Thymus (tissue), 11 donors: Measurements from ENCODE around the gene OBP2B. TPM values are rescaled to one million over a fixed set of nuclear protein-coding genes. Genes with fewer than 3 reads are reported as not detected.
"Not testable (repeated sequence)": the region's sequence is repeated elsewhere in the genome, so short reads cannot be mapped to it uniquely, and the experiment has no call there.

ENCODE experiments used
- DNase-seq, 9 donors: peaks; one replicate each; pipeline ENCODE4 v3.0.0-alpha.2; 2013; ENCODE audit warnings: low spot score in 9 of 9, low read depth in 6 of 9, missing footprints in 1 of 9
- H3K27ac ChIP-seq, 2 donors: one replicate each; pipeline ENCODE4 v1.5.1; 2013; ENCODE audit warnings: control low read depth in 1 of 2, low read depth in 1 of 2, low read length in 1 of 2, mild to moderate bottlenecking in 1 of 2, moderate library complexity in 1 of 2
- H3K27me3 ChIP-seq, 2 donors: one replicate each; pipeline ENCODE4 v1.5.1; 2013; ENCODE audit warnings: low read length in 1 of 2; ENCODE audit not compliant: control insufficient read depth in 2 of 2, insufficient read depth in 1 of 2
- H3K36me3 ChIP-seq, 2 donors: one replicate each; pipeline ENCODE4 v1.5.1; 2013; ENCODE audit warnings: low read length in 1 of 2, mild to moderate bottlenecking in 1 of 2, moderate library complexity in 1 of 2; ENCODE audit not compliant: control insufficient read depth in 2 of 2, insufficient read depth in 2 of 2
- H3K4me1 ChIP-seq, 2 donors: one replicate each; pipeline ENCODE4 v1.5.1; 2013; ENCODE audit warnings: low read length in 2 of 2; ENCODE audit not compliant: control insufficient read depth in 2 of 2, insufficient read depth in 2 of 2
- H3K4me3 ChIP-seq, 2 donors: one replicate each; pipeline ENCODE4 v1.5.1; 2013; ENCODE audit warnings: low read length in 2 of 2, control low read depth in 1 of 2, mild to moderate bottlenecking in 1 of 2
- H3K9me3 ChIP-seq, 2 donors: one replicate each; pipeline ENCODE4 v1.5.1; 2013; ENCODE audit warnings: low read length in 1 of 2, mild to moderate bottlenecking in 1 of 2; ENCODE audit not compliant: control insufficient read depth in 2 of 2, insufficient read depth in 1 of 2
- WGBS: extraction: QIAGEN DNeasy Blood & Tissue Kit; methylation state at CpG from one replicate; pipeline ENCODE4 v1.1.7; 2013; 5-methylcytosine and 5-hydroxymethylcytosine counted together
- polyA plus RNA-seq: library from polyadenylated mRNA; stranded (reverse); fragments of 200-250 nt; gene quantifications from one replicate; pipeline ENCODE4 v1.2.3, GENCODE V29; 2013
- total RNA-seq: library from RNA; stranded (reverse); fragments of 120-200 nt; gene quantifications from one replicate; pipeline ENCODE4 v1.2.4, GENCODE V29; 2013
- donor health status: healthy.

OBP2B gene
- total and polyA plus RNA-seq, 2 donors, result 0.09 TPM; not detected in 1

DNA sequence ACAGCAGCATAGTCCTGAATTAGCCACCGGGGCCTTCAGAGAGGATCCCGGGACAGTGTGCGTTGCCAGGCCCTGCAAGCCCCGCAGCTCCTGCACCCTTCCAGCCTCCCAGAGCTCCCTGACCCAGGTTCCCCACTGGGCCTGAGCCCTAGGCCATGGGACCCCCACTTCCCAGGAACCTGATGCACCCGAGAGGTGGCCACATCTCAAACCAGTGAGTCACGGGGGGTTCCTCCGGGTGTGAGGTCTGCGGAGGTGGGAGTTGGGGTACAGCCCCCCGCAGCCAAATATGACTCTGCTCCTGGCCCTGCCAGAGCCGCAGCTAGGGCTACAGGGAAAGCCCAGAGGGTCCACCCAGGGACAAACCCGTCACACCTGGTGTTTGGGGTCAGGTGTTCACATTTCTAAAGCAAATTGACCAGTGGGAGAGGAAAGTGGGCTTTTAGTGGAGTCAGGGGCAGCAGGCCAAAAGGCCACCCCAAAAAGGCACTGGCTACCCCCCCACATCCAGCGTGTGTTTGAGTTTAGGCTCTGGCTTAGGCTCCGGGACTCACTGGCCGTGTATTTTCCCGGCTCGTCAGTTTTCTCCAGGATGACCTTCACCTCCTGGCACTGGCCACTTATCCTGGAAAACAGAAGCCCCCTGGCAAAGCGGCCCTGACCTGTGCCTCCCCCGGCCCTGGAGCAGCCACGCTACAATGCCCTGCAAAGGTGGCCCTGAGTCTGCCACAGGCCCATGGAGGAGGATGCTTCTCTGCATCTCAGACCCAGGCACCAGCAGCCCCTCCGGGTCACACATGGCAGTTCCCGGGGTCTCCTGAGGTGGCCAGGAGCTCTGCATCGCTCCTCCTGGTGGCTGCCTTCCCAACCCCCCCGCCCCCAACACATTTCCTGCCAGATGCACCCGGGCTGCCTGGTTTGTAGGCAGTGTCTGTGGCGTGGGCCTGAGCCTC is 17.4 kb upstream of the OBP2B start:
- Histone ChIP-seq H3K27ac (no peak overlapping the region), H3K4me3 (no peak overlapping the region), H3K4me1 (no peaks in the 10 kb centered on the region), H3K27me3 (no peaks in the 10 kb centered on the region), H3K36me3 (no peaks in the 10 kb centered on the region), H3K9me3 (no peaks in the 10 kb centered on the region)
- DNase-seq, result no peak
- 76% methylated on average over 25 of the region's 25 CpGs for WGBS

DNA sequence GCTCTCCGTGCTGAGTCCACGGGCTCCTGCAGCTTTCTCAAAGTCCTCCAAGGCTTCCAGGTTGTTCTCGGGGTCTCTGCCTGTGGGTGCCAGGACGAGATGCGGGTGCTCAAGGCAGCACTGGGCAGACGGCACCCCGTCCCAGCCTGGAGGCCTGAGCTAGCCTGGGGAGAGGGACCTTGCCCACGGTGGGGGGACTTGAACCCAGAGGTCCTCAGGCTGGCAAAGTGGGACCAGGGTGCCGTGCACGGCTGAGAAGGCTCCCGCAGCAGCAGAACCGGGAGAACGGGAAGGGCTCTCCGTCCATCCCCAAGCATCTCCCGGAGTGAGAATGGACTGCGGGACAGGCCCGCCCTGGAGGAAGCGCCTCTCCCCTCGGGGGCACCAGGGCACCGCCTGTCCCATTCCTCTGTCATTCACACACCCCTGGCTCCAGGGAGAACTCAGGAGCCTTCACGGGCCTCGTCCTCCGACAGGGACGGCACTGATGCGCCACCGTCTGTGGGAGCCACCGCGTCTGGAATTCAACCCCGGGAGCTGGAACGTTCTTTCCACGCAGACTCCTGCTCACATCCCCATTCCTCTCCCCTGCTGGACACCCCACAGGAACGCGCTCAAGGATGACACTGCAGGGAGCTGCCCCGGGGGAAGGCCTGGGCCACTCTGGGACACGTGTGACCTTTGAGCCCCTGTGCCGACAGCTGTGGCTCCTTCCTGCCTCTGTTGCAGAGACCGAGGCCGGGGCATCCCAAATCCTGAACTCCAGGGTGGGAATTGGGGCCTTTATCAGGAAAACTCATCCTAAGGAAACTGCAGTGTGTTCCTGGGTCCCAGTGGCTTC is 16.3 kb upstream of the OBP2B start:
- Histone ChIP-seq H3K27ac (no peak overlapping the region), H3K4me3 (no peak overlapping the region), H3K27me3 (no peaks in the 10 kb centered on the region), H3K4me1 (no peaks in the 10 kb centered on the region), H3K9me3 (no peaks in the 10 kb centered on the region), H3K36me3 (no peaks in the 10 kb centered on the region)
- no peak for DNase-seq
- WGBS, result 91% methylated on average over 38 of the region's 38 CpGs

DNA sequence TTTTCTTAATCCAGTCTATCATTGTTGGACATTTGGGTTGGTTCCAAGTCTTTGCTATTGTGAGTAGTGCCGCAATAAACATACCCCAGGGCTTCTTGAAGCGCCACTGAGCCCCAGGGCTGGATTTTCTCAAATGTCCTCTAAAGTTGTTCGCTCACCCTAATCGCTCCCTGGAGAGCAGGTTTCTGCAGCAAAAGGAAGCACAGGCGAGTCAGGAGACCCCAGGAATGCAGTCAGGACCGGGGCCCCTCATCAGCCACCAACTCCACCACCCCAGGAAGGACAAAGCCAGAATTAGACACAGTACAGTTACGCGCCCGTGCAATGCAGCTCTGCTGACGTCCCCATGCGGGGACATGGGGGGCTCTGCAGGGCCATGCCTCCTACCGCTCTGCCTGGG is 15.7 kb upstream of the OBP2B start:
- WGBS, result 94% methylated on average over 12 of the region's 12 CpGs
- no peak for DNase-seq
- Histone ChIP-seq H3K4me3 (no peak overlapping the region), H3K27ac (no peak overlapping the region), H3K27me3 (no peaks in the 10 kb centered on the region), H3K9me3 (no peaks in the 10 kb centered on the region), H3K4me1 (no peaks in the 10 kb centered on the region), H3K36me3 (no peaks in the 10 kb centered on the region)

DNA sequence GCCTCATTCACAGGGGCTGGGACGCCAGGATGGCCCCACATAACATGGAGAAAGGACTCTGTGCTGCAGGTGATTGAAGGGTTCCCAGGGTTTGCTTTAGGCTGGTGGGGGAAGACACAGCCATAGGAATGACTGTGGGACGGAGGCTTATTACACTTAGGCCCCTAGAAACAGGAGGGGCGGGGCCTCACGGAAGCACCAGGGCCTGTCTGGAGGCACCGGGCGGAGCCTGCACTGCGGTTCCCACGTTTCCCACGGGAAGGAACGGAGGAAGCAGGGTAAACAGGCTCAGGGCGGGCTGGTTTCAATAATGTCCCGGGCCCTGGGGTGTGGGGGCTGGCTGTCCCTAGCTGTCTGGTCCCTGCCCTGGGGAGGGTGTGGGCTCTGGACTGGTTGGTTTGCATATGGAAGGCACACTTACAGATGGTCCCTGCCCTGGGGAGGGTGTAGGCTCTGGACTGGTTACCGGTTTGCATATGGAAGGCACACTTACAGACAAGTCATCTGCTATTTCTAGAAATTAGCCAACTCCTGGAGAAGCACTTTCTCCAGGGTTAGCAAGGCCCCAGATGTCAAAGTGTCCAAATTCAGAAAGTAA is 14.2 kb upstream of the OBP2B start:
- 65% methylated on average over 13 of the region's 13 CpGs for WGBS
- not testable (repeated sequence) for H3K27ac ChIP-seq, H3K4me1 ChIP-seq, H3K4me3 ChIP-seq, DNase-seq, H3K27me3 ChIP-seq, H3K36me3 ChIP-seq, H3K9me3 ChIP-seq

DNA sequence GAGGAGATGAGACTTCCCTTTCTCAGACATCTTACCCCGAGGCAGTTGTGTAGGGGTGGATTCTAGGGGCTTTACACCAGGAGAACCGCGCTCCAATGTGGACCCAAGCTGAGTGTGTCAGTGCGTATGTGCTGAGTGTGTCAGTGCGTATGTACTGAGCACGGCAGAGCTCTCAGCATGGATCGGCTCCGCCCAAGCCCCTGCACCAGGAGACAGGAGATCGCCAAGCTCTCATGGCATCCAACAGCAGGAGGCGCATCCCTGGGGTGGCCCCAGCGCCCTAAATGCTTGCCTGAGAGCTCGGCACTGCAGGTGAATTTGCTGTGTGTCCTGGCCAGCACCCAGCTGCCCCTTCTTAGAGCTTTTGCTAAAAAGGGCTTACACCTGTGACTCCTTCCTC is 12.9 kb upstream of the OBP2B start:
- whole genome bisulfite sequencing, result 82% methylated on average over 12 of the region's 12 CpGs
- H3K27ac ChIP-seq, DNase-seq, H3K9me3 ChIP-seq, H3K27me3 ChIP-seq, H3K36me3 ChIP-seq, H3K4me3 ChIP-seq, H3K4me1 ChIP-seq: not testable (repeated sequence)

DNA sequence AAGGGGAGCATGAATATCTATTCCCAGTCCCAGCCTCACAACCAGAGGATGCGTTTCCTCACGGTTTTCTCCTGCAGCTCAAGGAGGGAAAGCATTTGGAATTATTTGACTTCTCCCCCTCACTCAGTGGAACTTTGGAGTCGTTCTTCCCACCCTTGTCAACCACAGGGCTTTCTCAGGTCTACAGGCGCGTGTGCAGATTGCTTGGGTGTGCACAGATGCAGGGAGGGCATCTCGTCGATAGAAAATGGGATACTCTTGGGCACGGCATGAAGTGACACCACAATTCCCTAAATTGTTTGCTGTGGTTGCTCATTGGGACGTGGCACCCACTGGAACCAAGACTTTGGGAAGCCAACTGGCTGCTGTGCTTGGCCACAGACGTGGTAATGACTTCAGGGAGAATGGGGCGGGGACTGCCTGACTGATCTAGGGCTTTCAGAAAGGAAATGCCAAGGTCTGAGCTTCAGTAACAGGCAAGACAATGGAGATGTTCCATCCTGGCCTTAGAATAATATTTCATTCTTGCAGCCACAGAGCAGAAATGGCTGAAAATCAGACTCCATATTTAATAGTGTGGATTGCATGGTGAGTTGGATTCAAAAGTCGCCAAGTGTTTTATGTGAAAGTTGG is 12.2 kb upstream of the OBP2B start:
- DNase-seq, result no peak
- Histone ChIP-seq H3K27ac (no peak overlapping the region), H3K9me3 (no peaks in the 10 kb centered on the region), H3K4me3 (no peak overlapping the region), H3K36me3 (no peaks in the 10 kb centered on the region), H3K4me1 (no peaks in the 10 kb centered on the region), H3K27me3 (peaks cover 0 to 4% of the 10 kb centered on the region in 2 donors)
- WGBS, result 81% methylated on average over 12 of the region's 12 CpGs

DNA sequence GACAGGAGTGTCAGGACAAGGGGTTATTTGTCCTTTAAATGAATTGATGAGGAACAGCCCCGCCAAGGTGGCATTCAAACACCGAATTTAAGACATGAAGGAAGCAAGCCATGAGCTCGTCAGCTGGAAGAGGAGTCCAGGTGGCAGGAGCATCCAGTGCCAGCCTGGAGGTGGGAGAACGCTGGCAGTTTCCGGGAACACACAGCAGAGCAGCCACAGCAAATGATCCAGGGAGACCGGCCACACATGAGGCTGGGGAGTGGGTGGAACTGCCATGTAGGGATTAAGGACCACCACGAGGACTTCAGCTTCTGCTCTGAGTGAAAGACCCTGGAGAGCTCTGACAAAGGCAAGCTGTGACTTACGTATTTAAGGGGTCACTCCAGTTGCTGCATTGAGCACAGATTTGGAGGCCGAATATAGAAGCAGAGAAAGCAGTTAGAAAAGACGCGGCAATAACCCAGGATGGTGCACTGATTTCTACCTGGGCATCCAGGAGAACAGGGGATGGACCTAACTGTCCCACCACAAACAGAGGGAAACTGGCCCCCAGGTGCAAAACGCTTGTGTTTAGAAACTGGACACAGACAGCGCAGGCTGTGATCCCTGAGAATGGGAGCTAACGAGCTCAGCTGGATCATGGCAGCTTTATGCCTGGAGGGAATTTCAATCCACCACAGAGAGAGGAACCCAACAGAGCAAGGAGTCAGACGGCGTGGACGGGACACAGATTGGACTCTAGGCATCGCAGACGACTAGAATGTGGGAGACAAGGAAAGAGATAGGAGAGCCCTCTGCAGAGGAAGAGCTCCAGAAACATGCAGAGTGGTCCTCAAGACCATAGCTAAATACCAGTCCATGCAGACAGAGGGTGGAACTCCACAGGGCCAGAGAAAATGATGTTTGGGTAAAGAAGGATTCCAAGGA is 9.3 kb upstream of the OBP2B start:
- not testable (repeated sequence) for H3K4me3 ChIP-seq, H3K9me3 ChIP-seq, H3K4me1 ChIP-seq, DNase-seq, H3K27ac ChIP-seq, H3K27me3 ChIP-seq, H3K36me3 ChIP-seq
- WGBS, result 84% methylated on average over 19 of the region's 19 CpGs

DNA sequence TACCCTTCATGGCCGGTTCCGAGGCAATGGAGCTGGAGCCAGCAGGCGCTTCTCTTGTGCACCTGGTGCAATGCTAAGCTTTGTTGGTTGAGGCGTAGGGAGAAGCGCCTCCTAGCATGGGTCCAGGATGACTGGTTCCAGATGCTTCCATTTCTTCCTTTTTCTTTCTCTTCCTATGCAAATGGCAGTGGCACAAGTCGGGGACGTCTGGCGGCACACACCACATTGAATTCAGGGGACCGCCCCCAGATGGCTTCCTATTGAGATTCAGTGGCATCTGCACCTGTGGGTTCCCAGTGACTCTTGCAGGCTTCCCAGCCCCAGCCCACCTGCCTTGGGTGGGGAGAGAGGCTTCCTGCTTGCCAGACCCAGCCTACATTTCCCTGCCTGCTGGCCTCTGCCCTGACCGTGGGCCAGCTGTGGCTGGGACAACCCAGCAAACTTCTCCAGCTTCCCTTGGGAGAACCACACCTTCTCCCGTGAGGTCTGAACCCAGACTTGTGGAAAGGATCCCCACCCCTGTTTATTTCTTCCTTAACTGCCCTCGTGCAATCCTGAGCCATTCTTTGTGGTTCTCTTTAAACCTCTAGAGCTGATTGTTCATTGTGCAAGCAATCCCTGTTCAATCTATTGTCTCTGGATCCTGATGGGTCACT is 8.4 kb upstream of the OBP2B start:
- not testable (repeated sequence) for H3K9me3 ChIP-seq, H3K4me1 ChIP-seq, H3K36me3 ChIP-seq, H3K4me3 ChIP-seq, H3K27me3 ChIP-seq, DNase-seq, H3K27ac ChIP-seq
- WGBS, result 62% methylated on average over 12 of the region's 12 CpGs
